T-helper 22 cell (primary cell): ENCODE data around the gene ANKS1B.

Experiments
- DNase-seq: peaks from one replicate; pipeline ENCODE4 v3.0.0-alpha.2; 2020; ENCODE audit warnings: low read depth

ANKS1B gene

DNA sequence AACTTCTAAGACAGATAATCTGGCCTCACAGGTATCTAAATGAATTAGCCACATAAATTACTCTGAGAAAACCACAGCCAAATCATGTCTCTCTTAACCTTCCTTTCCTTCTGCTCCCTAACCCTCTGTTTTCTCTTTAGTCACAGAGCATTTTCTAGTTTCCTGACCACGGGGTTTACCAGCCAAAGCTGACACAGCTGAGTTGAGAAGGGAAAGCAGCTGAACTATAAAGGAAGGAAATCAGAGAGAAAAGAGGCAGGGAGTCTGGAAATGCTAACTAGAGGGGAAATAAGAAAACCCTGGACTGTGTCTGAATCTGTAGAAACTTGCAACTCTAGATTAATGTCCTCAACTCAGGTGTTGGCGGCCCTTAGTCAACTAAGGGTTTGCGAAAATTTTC is 24.4 kb downstream of the ANKS1B start:
- DNase-seq = no peak

DNA sequence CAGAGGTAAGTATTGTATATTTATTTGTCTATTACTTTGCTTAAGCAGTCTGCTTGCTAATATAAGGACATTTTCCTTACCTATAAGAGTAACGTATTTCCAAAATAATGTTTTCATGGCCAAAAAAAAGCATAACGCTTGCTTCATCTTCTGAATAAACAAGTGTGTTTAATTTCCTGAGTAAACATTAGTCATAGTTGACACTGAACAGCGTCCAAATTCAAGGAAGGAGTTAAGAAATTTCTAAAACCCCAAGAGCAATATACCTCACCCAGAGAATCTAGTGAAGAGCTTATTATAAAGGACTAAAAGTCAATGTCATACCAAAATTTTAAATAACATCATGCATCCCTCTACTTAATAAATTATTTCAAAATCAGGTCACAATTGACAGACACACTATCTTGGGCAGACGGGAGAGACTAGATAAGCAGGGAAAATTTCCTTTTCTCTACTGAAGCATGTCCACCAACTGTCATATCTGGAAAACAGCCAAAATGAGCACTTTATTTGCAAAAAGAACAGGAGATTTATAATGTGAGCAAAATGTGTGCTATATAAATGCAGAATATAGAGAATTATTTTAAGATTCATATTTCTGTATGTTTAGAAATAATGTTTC is 25.1 kb downstream of the ANKS1B start:
- no peak for DNase-seq

DNA sequence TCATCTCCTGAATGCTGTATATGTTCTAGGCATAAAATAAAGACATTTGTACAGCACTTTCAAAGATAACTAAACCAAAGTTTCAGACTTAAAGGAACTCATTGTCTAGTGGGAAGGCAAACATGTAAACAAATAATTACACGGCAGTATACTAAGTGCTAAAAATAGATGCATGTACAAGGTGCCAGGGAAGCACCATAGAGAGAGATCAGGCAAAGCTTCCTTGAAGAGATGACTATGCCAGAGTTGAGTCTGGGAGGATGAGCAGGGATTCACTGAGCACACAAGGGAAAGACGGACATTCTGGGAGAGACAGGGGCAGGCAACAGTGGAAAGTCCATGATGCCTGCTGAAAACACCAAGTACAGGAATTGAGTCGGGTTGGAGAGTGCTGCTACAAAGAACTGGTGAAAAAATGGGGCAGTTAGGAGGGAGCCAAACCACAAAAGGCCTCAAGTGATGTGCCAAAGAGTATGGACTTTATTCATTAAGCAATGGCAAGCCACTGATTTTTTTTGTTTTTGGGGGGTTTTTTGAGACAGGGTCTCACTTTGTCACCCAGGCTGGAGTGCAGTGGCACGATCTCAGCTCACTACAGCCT is 26.8 kb downstream of the ANKS1B start:
- DNase-seq = no peak

DNA sequence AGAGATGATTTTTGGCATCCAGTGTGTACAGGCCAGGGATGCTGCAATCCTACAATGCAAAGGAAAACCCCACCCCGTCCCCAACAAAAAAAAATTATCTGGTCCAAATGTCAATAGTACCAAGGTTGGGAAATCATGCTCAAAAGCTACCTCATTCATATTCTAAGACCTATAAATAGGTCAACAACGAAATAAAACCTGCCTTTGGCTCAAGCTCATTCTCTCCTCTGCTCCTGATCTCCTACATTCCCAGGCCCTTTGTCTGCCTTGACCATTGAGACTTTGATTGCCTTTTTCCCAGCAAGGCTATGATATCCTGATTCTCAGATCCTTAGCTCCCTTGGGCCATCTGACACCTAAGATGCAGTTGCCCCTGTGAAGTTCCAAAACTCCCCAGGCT is 30.0 kb downstream of the ANKS1B start:
- no peak for DNase-seq

DNA sequence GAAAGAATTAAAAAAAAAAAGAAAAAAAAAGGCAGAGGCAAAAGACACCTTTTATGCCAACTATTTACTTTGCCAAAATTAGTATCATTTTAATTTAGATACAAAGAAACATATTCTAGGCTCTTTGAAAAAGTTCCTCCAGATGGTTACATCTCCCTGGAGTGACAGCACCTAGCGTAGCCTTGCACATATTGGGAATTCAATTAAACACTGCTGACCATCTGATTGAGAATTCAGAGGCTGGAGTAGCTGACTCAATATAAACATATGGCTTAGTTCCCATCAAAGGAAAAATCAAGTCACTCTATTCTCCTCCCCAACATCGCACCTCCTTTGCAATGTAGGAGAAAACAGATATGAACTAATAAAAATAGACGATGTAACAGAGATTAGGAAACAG is 36.4 kb downstream of the ANKS1B start:
- DNase-seq = no peak

DNA sequence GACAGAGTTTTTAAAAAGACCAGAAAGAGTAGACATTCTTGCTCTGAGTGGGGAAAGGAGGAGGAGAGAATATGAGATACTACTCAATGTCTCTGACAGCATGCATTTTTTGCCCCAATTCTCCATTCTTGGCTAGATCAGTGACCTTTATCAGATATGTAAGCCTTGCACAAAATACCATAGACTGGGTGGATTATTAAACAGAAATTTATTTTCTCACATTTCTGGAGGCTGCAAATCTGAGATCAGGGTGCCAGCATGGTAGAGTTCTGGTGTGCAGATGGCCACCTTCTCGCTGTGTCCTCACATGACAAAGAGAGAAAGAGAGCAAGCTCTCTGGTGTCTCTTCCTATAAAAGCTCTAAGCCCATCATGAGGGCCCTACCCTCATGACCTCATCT is 38.6 kb downstream of the ANKS1B start:
- DNase-seq = no peak

DNA sequence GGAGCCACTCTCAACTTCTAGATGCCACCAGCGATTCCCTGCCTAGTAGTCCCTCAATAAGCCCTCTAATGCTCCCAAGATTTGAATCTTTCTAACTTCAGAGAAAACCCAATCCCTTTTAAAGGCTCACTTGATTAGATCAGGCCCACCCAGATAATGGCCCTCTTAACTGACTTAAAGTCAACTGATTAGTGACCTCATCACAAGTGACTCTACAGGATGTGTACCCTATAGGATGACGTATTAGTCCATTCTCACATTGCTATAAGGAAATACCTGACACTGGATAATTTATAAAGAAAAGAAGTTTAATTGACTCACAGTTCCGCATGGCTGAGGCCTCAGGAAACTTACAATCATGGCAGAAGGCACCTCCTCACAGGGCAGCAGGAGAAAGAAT is 49.1 kb downstream of the ANKS1B start:
- no peak for DNase-seq

DNA sequence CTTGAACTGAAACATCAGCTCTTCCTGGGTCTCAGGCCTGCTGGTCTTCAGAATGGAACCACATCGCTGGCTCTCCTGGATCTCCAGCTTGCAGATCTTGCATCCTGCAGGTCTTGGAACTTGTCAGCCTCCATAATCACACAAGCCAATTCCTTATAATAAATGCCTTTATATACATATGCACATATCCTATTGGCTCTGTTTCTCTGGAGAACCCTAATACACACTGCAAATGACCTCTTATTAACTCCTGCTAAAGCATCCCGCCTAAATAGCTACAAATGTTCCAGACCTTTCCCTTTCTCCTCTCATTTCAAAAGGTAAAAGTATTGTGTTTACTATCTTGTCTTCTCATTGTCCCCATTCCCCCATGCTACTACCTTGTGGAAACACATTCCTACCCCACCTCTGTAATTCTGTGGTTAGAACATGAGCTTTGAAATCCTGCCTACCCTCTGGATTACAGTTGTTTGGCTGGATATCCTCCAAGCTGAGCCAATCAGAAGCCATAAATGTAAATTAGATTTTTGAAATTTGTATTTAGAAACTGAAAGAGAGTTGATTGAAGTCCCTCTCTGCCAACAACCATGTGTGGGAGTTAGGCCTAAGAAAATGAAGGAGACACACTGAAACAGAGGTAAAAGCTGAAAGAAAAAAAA is 58.1 kb downstream of the ANKS1B start:
- DNase-seq = no peak

DNA sequence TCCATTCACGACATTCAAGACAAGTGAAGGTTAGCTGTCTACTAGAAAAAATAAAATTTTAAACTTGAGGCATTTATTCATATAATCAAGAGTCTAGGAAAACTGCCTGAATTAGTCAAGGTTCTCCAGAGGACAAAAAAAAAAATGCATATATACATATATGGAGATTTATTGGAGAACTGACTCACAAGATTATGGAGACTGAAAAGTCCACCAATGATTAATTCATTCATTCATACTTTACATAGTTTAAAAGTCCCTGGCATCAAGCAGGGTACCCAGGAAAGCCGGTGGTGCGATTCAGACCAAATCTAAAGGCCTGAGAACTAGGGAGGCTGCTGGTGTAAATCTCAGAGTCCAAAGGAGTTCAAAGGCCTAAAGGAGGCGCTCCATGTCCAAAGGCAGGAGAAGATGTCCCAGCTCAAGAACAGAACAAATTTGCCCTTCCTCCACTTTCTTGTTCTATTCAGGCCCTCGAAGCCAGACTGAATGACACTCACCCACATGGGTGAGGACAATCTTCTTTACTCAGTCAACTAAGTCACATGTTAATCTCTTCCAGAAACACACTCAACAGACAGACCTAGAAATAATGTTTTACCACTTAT is 64.3 kb downstream of the ANKS1B start:
- DNase-seq = no peak

DNA sequence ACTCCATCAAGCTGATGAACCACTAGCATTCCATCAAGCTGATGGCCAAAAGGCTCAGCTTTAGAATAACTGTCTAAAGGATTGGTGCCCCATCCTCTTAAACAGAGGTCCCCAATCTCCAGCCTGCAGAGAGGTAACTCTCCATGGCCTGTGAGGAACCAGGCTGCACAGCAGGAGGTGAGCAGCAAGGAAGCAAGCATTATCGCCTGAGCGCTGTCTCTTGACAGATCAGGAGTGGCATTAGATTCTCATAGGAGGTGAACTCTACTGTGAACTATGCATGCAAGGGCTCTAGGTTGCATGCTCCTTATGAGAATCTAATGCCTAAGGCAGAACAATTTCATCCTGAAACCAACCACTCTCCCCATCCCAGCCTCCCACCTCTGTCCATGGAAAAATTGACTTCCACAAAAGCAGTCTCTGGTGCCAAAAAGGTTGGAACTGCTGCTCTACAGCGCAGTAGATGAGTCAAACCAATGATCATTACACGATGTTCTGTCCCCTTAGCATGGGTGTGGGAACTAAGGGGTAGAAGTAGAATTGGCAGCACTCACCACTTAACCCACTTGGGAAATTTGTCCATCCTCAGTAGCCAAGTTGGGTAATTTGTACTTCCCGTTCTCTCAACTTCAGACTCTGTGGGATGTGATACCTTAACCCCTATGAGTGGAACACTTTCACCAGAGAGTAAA is 66.9 kb downstream of the ANKS1B start:
- DNase-seq = no peak

DNA sequence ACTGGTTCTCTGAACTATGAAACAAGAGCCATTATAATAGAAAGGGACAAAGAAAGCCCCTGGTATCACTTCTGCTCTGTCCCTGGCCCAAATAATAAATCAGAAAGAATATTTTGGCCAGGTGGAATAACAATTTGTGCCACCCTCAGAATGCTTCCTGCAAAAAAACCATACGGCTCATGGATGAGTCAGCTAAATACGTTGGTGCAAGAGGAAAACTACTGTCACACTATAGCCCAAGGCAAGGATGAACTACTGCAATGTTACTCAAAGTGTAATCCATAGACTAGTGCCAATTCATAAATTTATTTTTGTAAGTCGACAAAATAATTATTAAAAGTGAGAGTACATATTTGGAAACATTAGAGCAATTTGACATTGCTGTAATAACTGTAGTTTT is 68.2 kb downstream of the ANKS1B start:
- DNase-seq = no peak

DNA sequence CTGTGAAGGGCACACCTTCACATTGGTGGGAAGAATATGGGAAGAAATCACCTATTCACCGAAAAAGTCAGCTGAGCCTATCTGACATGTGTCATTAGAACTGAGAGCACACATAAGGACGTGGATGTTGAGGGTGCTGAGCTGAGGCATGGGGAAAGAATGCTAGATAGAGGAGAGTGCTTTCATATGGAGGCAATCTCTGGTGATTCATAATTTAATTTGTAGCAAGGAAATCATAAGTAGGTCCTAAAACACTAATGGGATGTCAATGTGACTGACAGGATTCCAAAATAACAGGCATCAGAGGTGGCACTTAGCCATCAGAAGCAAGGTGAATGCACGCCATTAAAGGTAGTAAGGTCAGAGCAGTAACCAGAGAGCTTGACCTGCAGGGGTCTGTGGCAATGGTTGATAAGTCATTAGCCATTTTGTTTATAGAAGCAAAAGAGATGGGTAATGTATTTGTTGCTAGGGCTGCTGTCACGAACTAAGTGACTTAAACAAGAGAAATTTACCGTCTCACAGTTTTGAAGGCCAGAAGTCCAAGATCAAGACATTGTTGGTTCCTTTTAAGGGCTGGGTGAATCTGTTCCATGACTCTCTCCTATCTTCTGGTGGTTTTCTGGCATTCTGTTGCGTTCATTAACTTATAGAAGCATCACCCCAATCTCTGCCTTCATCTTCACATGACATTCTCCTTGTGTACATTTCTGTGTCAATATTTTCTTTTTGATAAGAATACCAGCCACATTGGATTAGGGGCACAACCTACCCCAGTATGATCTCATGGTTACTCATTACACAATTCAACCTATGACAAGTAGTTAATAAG is 69.3 kb downstream of the ANKS1B start:
- DNase-seq = no peak

DNA sequence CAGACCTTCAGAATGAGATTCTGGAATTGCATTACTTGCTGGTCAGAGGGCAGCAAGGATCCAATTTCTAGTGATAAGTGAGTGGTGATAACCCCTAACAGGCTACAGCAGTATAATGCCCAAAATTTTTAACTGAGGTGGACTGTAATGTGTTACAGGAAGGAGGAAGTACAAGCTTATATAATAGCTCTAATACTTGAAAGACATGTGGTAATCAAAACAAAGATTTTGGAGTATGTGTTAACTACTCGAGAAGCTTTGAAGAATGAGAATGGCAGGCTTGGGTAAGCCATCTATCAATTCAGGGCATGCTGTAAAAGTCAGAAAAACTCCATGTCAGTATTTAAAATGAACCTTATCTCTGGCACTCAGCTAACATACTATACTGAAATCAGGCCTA is 70.5 kb downstream of the ANKS1B start:
- no peak for DNase-seq

DNA sequence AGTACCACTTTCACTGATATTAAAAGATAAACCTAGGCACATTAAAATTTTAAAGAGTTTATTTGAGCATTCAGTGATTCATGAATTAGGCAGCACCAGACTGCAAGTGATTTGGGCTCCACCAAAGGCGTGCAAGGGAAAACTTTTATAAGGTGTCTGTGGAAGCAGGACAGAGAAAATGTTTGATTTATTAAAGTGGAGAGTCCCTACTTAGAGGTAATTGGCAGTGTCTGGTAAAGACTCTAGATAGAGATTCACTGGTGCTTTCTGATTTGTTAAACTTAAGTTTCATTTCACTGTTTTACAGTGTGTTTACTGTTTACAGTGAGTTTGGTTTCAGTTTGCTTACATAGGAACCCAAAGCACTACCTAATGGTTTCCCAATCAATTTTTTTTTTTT is 72.8 kb downstream of the ANKS1B start:
- no peak for DNase-seq

DNA sequence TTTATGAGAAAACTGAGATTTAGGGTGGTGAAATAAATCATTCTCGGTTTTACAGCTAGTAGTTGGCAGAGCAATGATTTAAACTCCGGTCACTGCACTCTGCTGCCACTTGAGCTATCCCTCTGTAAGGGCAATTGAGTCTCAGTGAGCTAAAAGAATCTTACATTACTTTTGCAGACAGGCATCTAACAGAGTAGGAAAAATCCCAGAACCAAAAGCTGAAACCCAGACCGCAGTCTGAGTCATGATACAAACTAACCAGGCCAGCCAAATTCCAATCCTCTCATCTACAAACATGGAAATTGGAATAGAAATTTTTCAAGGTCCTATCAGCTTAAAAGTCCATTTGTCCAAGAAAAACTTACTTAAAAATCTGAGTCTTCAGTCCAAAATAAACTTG is 73.7 kb downstream of the ANKS1B start:
- DNase-seq = no peak

DNA sequence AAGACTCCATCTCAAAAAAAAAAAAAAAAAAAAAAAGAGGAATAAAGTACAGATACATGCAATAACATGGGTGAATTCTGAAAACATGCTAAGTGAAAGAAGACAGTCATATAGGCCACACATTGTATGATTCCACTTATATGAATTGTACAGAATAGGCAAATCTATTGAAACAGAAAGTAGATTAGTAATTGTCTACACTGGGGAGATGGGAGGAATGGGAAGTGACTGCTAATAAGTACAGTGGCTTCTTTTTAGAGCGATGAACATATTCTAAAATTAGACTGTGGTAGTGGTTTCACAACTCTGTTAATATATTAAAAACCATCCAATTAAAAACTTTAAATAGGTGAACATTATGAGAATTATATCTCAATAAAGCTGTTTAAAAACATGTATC is 74.4 kb downstream of the ANKS1B start:
- DNase-seq = no peak

DNA sequence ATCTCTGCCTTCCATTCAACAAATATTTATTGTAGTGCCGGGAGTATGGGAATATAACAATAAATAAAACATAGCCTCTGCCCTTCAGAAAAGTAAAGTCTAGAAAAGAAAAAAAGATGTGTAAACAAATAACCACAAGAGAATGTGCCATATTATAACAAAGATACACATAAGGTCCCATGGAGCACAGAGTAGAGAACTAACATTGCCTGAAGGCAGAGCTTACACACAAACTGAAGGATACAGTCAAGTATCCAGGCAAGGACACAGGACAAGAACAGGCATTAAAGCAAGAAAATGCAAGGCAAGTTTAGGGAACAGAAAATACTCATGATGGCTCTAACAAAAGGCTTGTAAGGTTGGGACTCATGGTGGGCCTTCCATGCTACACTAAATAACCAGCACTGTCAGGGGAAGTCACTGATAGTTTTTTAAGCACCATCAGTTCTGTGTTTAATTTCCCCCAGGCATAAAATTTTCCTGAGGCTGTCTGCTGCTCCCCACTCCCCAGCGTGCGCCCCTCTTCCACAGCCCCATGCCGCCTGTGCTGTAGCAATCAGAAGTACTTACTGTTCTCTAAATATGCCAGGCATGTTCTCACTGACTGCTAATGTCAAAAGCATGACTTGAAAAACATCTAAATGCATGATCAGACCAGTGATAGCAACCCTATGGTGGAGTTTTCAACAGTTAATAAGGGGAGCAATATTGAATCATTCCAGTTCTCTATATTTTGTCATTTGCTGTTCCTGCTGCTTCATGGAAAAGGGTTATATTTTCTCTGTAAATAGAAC is 77.8 kb downstream of the ANKS1B start:
- DNase-seq = no peak

DNA sequence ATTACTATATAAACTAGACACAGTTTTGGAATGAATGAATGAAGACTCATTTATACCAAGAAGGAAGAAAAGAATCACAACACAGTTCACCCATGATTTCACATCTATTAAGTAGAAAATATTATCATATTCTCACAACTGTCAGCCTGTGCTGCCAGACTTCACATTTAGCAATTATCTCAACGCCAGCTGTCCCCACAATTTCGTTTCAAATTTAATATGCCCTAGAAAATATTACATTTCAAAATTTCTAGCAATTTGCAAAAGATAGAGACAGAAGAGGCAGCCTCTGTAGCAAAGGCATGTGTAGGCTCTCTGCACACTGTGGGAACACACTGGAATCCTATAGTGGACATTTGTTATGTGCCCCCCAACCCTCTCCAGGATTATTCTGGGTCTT is 83.6 kb downstream of the ANKS1B start:
- DNase-seq = no peak

DNA sequence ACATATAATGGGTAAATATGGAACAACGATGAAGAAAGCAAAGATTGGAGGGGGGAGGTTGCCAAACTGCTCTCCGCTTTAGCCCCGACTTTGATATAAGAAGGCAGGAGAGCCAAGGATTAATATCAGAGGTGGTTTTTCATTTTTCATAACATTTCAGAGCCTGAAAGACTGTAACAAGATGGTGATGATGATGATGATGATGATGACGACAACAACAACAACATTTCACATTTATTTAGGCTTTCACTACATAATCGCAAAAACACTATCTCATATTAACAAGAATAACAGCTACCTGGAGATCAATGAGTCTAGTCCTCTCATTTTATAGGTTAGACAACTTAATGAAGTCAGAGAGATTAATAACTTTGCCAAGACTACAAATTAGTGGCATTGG is 86.1 kb downstream of the ANKS1B start:
- DNase-seq = no peak

DNA sequence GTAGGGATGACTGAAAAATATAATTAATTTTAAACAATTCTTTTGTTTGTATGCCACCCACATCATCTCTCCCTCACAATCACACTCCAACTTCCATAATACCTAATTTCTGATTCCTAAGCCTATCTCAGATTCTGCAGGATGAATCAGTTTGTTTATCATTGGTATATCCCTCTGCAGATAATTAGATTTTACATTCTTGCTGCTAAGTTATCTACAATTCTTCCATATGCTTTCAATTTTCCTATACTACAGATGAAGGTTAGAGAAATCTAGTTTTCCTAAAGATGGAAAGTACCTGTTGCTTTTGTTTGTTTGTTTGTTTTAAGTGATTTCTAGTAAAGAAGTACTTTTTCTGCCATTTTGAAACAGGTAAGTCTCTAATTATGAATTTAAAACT is 105.3 kb downstream of the ANKS1B start:
- no peak for DNase-seq

DNA sequence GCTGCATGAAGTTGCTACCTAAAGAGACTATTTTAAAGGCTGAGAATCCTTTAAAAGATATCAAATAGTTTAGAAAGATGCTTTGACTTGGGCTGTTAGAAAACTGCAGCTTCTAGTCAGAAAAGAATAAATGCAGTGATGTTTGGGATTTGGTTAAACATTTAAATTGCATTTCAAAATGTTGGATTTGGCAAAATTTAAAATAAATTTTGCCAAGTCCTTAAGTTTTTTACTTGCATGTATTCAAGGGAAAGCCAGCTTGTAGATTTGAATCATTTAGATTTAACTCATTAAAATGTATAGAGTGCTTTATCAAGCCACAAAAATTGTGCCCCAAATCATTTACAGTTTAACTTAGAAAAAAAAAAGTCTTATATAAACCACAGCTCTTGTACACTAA is 109.7 kb downstream of the ANKS1B start:
- no peak for DNase-seq
